Measurements from ENCODE around the gene CASP5.

DNA sequence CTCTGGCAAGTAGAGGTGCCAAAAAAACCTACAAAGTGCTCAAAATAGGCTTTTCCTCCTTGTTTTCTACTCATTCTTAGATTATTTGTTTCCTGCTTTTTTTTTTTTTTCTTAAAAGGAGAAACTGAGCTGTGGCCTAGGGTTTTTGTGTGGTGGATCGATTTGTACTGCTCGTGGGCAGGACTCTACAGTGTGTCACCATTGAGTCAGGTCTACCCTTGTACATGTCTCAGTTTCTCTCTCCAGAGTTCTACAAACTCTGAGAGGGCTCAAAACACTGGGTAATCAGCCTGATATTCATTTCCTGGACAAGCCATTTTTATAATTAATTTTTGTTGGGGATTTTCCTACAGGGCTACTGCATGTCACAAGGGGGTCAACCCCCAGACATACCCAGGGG is 49.4 kb downstream of the CASP5 start:
- TF ChIP-seq, protein P1, sequence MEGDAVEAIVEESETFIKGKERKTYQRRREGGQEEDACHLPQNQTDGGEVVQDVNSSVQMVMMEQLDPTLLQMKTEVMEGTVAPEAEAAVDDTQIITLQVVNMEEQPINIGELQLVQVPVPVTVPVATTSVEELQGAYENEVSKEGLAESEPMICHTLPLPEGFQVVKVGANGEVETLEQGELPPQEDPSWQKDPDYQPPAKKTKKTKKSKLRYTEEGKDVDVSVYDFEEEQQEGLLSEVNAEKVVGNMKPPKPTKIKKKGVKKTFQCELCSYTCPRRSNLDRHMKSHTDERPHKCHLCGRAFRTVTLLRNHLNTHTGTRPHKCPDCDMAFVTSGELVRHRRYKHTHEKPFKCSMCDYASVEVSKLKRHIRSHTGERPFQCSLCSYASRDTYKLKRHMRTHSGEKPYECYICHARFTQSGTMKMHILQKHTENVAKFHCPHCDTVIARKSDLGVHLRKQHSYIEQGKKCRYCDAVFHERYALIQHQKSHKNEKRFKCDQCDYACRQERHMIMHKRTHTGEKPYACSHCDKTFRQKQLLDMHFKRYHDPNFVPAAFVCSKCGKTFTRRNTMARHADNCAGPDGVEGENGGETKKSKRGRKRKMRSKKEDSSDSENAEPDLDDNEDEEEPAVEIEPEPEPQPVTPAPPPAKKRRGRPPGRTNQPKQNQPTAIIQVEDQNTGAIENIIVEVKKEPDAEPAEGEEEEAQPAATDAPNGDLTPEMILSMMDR (IDR thresholded peaks at IDR 0.05 in 4 of 5, conservative IDR thresholded peaks at IDR 0.05 in 1 of 5): no peak
- TF ChIP-seq POLR2A (IDR thresholded peaks at IDR 0.05): no peak
